Peyer's patch (tissue), 4 donors: Measurements from ENCODE around the gene LCLAT1.

ENCODE experiments used
- POLR2A ChIP-seq, 2 donors: fragments of 450-650 bp; IDR thresholded peaks; one replicate each; pipeline ENCODE4 v1.5.1; 2017; ENCODE audit warnings: antibody characterized with exemption in 2 of 2, mild to moderate bottlenecking in 2 of 2, moderate library complexity in 2 of 2
- TF ChIP-seq, protein P1 (sequence below), 6 experiments: fragments of 450-650 bp in 4 of 6; fragments of 200-600 bp in 2 of 6; sonication (generic) in 1 of 6; IDR thresholded peaks; one replicate each; pipeline ENCODE4 v1.5.1; 2017 to 2019; ENCODE audit warnings: antibody characterized with exemption in 6 of 6, mild to moderate bottlenecking in 3 of 6, moderate library complexity in 1 of 6

- TF ChIP-seq, protein P1, sequence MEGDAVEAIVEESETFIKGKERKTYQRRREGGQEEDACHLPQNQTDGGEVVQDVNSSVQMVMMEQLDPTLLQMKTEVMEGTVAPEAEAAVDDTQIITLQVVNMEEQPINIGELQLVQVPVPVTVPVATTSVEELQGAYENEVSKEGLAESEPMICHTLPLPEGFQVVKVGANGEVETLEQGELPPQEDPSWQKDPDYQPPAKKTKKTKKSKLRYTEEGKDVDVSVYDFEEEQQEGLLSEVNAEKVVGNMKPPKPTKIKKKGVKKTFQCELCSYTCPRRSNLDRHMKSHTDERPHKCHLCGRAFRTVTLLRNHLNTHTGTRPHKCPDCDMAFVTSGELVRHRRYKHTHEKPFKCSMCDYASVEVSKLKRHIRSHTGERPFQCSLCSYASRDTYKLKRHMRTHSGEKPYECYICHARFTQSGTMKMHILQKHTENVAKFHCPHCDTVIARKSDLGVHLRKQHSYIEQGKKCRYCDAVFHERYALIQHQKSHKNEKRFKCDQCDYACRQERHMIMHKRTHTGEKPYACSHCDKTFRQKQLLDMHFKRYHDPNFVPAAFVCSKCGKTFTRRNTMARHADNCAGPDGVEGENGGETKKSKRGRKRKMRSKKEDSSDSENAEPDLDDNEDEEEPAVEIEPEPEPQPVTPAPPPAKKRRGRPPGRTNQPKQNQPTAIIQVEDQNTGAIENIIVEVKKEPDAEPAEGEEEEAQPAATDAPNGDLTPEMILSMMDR (IDR thresholded peaks at IDR 0.05): no peak
- no peak for TF ChIP-seq POLR2A (IDR thresholded peaks at IDR 0.05)
These were observed 198.2 kb downstream of the LCLAT1 start for GRCh38 chr2:30645081-30645744.
